Breast epithelium (tissue), 3 donors: Measurements from ENCODE around the gene SLC6A12.

Source experiments
- POLR2A ChIP-seq: fragments of 450-650 bp; IDR thresholded peaks from one replicate; pipeline ENCODE4 v1.6.1; 2016; ENCODE audit warnings: antibody characterized with exemption, mild to moderate bottlenecking, moderate library complexity
- POLR2AphosphoS5 ChIP-seq, 3 donors: sonication (generic); formaldehyde crosslinking; IDR thresholded peaks; one replicate each; pipeline ENCODE4 v1.6.1; 2017; ENCODE audit warnings: antibody characterized with exemption in 3 of 3
- TF ChIP-seq, protein P1 (sequence below), 3 donors: fragments of 450-650 bp; IDR thresholded peaks; one replicate each; pipeline ENCODE4 v1.5.1; 2016 to 2017; ENCODE audit warnings: antibody characterized with exemption in 3 of 3, mild to moderate bottlenecking in 3 of 3, moderate library complexity in 3 of 3

DNA sequence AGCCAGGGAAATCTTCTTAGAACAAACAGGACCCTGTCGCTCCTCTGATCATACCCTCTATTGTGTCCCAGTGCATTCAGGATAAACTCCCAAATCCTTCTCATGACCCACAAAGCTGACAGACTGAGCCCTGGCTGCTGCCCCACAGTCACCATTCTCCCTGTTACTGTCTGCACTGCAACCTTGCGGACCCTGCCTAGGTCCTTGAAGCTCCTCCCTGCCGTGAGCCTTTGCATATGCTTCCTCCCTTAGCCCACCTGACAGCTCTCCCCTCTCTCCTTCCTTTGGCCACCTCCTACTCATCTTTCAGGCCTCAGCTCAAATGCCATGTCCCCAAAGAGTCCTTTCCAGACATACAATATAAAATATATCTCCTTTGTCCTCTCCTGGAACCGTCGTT is 62.4 kb downstream of the SLC6A12 start:
- TF ChIP-seq, protein P1, sequence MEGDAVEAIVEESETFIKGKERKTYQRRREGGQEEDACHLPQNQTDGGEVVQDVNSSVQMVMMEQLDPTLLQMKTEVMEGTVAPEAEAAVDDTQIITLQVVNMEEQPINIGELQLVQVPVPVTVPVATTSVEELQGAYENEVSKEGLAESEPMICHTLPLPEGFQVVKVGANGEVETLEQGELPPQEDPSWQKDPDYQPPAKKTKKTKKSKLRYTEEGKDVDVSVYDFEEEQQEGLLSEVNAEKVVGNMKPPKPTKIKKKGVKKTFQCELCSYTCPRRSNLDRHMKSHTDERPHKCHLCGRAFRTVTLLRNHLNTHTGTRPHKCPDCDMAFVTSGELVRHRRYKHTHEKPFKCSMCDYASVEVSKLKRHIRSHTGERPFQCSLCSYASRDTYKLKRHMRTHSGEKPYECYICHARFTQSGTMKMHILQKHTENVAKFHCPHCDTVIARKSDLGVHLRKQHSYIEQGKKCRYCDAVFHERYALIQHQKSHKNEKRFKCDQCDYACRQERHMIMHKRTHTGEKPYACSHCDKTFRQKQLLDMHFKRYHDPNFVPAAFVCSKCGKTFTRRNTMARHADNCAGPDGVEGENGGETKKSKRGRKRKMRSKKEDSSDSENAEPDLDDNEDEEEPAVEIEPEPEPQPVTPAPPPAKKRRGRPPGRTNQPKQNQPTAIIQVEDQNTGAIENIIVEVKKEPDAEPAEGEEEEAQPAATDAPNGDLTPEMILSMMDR (IDR thresholded peaks at IDR 0.05) = no peak
- TF ChIP-seq POLR2AphosphoS5 (IDR thresholded peaks at IDR 0.05) = no peak
- no peak for TF ChIP-seq POLR2A
